Astrocyte of the cerebellum (primary cell): Measurements from ENCODE around the gene HPS6.

Source experiments
- DNase-seq: peaks from one replicate; pipeline ENCODE4 v3.0.0-alpha.2; 2011; ENCODE audit warnings: low read depth
- H3K4me3 ChIP-seq: 2 replicates; pipeline ENCODE4 v1.5.1; 2011; ENCODE audit warnings: mild to moderate bottlenecking, low read depth, low read length, moderate library complexity
- in situ Hi-C: cut with HindIII; loops from 2 replicates; pipeline ENCODE4 v1.10.0; 2017; ENCODE audit warnings: low sequenced_read_pairs
- TF ChIP-seq, protein P1 (sequence below): IDR thresholded peaks from 2 replicates; pipeline ENCODE4 v1.5.1; 2012; ENCODE audit warnings: low read length, low read depth, moderate library complexity, mild to moderate bottlenecking; ENCODE audit errors: missing control alignments

The HPS6 gene

DNA sequence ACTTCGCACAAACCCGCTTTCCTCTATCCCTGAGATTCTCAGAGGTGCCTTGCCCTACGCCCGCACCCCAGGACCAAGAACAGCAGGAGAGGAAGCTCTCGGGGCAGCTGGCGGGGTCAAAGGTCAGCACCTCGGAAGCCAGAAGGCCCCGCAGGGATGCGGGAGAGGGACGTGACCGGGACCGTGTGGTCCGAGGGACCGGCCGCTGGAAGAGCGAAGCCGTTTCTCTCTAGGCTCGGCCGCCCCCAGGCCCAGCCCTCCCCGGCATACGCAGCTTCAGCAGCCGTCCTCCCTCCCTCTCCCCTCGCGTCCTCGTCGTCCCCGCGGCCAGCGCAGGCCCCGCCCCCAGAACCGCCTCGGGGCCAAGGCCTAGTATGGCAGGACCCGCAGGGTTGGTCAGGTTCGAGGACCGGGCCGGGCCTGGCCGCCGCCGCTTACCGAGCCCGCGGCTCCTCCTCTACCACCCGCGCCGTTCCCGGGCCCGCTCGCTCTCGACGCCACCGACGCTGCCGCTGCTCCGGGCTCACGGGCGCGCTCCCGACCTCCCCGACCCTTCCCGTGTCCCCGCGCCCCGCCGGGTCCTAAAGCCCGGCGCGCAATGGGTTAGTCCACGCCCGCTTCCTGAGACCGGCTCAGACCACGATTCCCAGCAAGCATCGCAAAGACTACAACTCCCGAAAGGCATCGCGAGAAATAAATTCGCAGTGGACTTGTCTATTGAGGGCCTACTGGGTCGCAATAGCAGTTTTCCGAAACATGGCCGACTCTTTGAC is 9.3 kb upstream of the HPS6 start, which contains the start of gene ARMH3:
Gene ARMH3, minus strand, starts transcription at position 527 of the 773 bp plus-strand sequence. CDS start 16,059 bp downstream, outside the sequence.
- in situ Hi-C loops: no loop called here
- peak within 1 kb of the TSS; percentile 95 for H3K4me3 ChIP-seq
- peak; percentile 96 for DNase-seq
- TF ChIP-seq, protein P1, sequence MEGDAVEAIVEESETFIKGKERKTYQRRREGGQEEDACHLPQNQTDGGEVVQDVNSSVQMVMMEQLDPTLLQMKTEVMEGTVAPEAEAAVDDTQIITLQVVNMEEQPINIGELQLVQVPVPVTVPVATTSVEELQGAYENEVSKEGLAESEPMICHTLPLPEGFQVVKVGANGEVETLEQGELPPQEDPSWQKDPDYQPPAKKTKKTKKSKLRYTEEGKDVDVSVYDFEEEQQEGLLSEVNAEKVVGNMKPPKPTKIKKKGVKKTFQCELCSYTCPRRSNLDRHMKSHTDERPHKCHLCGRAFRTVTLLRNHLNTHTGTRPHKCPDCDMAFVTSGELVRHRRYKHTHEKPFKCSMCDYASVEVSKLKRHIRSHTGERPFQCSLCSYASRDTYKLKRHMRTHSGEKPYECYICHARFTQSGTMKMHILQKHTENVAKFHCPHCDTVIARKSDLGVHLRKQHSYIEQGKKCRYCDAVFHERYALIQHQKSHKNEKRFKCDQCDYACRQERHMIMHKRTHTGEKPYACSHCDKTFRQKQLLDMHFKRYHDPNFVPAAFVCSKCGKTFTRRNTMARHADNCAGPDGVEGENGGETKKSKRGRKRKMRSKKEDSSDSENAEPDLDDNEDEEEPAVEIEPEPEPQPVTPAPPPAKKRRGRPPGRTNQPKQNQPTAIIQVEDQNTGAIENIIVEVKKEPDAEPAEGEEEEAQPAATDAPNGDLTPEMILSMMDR: no peak

DNA sequence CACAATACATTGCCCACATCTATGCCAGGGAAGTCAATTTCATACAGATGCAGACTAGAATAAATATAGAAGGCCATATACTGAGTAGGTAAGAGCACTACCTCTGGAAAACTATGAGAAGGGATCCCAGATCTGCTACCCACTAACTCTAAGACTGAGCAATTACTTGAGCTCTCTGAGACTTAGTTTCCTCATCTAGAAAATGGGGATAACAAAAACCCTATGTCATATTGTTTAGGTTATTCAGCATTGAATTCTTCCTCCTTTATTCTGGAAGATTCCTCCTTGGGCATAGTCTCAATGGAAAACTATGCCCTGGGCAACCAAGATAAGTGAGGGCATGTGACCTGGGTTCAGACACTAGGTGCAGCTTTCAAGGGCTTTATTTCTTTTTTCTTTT is 5.2 kb upstream of the HPS6 start:
- TF ChIP-seq, protein P1: no peak
- no peak for DNase-seq
- in situ Hi-C loops: no loop called here
- no peak overlapping the region for H3K4me3 ChIP-seq

DNA sequence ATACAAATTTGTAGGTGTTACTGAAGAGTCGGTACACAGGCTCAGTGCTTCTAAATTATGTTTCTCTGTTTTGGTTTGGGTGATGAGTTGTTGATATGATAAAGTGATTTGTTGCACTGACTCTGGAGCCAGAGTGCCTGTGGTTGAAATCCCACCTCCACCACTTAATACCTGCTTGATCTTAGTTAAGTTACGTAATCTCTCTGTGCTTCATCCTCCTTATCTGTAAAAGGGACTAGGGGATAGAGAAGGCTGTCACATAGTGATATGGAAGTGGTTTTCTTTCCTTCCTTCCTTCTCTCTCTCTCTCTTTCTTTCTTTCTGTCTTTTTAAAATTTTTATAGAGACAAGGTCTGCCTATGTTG is 664 bp upstream of the HPS6 start:
- DNase-seq: no peak
- no peak overlapping the region for H3K4me3 ChIP-seq
- TF ChIP-seq, protein P1: no peak
- in situ Hi-C loops: no loop called here

DNA sequence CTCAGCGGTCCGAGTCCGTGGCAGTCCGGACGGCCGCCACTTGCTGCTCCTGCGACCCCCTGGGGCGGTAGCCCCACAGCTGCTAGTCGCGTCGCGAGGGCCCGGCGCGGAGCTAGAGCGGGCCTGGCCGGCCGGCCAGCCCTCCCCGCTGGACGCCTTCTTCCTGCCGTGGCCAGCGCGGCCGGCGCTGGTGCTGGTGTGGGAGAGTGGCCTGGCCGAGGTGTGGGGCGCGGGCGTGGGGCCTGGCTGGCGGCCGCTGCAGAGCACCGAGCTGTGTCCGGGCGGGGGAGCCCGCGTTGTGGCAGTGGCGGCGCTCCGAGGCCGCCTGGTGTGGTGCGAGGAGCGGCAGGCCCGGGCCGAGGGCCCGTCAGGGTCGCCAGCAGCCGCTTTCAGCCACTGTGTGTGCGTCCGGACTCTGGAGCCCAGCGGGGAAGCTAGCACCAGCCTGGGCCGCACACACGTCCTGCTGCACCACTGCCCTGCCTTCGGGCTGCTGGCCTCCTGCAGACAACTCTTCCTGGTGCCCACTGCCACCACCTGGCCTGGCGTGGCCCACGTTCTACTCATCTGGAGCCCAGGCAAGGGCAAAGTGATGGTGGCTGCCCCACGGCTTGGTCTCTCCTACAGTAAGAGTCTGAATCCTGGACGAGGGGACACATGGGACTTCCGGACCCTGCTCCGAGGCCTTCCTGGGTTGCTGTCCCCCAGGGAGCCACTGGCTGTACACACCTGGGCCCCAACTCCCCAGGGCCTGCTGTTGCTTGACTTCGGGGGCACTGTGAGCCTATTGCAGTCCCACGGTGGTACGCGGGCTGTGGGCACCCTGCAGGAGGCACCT is 631 bp downstream of the HPS6 start:
- in situ Hi-C loops: no loop called here
- TF ChIP-seq, protein P1: no peak
- H3K4me3 ChIP-seq: peak overlapping the region; percentile 77
- no peak for DNase-seq

DNA sequence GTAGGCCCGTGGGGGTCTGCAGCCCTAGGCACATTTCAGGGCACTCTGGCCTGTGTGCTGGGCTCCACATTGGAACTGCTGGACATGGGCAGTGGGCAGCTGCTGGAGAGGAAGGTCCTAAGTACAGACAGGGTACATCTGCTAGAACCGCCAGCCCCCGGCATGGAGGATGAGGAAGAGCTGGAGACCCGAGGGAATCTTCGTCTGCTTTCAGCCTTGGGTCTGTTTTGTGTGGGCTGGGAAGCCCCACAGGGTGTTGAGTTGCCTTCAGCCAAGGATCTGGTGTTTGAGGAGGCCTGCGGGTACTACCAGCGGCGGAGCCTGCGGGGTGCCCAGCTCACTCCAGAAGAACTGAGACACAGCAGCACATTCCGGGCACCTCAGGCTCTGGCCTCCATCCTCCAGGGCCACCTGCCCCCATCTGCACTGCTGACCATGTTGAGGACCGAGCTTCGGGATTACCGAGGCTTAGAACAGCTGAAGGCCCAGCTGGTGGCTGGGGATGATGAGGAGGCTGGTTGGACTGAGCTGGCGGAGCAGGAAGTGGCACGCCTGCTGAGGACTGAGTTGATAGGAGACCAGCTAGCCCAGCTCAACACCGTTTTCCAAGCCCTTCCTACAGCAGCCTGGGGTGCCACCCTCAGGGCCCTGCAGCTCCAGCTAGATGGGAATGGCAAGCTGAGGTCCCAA is 1.4 kb downstream of the HPS6 start:
- H3K4me3 ChIP-seq: peak overlapping the region; percentile 77
- TF ChIP-seq, protein P1: no peak
- in situ Hi-C loops: no loop called here

DNA sequence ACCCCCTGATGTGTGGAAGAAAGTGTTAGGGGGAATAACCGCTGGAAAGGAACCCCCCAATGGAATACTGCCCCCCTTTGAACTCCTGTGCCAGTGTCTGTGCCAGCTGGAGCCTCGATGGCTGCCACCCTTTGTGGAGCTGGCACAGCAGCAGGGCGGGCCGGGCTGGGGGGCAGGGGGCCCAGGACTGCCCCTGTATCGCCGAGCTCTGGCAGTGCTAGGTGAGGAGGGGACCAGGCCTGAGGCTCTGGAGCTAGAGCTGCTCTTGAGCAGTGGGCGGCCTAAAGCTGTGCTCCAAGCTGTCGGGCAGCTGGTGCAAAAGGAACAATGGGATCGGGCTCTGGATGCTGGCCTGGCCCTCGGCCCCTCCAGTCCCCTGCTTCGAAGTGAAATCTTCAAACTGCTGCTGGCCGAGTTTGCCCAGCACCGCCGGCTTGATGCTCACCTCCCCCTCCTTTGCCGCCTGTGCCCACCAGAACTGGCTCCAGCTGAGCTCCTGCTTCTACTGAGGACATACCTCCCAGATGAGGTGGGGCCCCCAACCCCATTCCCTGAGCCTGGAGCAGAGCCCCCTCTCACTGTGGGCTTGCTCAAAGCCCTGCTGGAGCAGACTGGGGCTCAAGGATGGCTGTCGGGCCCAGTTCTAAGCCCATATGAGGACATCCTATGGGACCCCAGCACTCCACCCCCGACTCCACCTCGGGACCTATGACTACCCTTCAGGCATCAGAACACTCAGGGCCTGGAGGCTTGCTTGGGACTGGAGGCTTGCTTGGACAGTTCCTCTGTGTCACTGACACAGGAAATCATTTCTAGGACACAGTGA is 2.2 kb downstream of the HPS6 start:
- in situ Hi-C loops: no loop called here
- TF ChIP-seq, protein P1: no peak

More for the DNA sequence above, 1.4 kb downstream of the HPS6 start:
- DNase-seq: no peak

More for the DNA sequence above, 2.2 kb downstream of the HPS6 start:
- no peak overlapping the region for H3K4me3 ChIP-seq
- no peak for DNase-seq
